Measurements from ENCODE around the gene HIP1. TPM values are rescaled to one million over a fixed set of nuclear protein-coding genes. Genes with fewer than 3 reads are reported as not detected.
A peak's percentile ranks its signal among the peaks of the same experiment; 100 is the strongest.

The HIP1 gene
- total and polyA plus RNA-seq, 9 of the 15 experiments (the other 6 are each of a cell fraction or from before 2014, with no cell fraction given) = 2.4 to 13.7 (median 9.5) TPM

- TF ChIP-seq, protein P1, sequence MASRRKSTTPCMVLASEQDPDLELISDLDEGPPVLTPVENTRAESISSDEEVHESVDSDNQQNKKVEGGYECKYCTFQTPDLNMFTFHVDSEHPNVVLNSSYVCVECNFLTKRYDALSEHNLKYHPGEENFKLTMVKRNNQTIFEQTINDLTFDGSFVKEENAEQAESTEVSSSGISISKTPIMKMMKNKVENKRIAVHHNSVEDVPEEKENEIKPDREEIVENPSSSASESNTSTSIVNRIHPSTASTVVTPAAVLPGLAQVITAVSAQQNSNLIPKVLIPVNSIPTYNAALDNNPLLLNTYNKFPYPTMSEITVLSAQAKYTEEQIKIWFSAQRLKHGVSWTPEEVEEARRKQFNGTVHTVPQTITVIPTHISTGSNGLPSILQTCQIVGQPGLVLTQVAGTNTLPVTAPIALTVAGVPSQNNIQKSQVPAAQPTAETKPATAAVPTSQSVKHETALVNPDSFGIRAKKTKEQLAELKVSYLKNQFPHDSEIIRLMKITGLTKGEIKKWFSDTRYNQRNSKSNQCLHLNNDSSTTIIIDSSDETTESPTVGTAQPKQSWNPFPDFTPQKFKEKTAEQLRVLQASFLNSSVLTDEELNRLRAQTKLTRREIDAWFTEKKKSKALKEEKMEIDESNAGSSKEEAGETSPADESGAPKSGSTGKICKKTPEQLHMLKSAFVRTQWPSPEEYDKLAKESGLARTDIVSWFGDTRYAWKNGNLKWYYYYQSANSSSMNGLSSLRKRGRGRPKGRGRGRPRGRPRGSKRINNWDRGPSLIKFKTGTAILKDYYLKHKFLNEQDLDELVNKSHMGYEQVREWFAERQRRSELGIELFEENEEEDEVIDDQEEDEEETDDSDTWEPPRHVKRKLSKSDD (conservative IDR thresholded peaks at IDR 0.05; ENCODE audit: low read length) = no peak
- no peak for TF ChIP-seq ZNF512 (tag; IDR thresholded peaks at IDR 0.05)
- no peak for TF ChIP-seq SP1 (CRISPR knock-in tag; IDR thresholded peaks at IDR 0.05)
- no peak for TF ChIP-seq SNRNP70 (optimal IDR thresholded peaks at IDR 0.05; ENCODE audit: low read depth, low read length)
- no peak for TF ChIP-seq CCAR2 (IDR thresholded peaks at IDR 0.05; ENCODE audit: low read depth, low read length)
- no peak for TF ChIP-seq SUPT5H (IDR thresholded peaks at IDR 0.05)
- no peak for TF ChIP-seq ZNF76 (CRISPR knock-in tag; IDR thresholded peaks at IDR 0.05; ENCODE audit: borderline replicate concordance)
- TF ChIP-seq THAP7 (CRISPR knock-in tag; IDR thresholded peaks at IDR 0.05) = no peak
- TF ChIP-seq TARDBP (IDR thresholded peaks at IDR 0.05) = no peak
- no peak for TF ChIP-seq KAT7 (CRISPR knock-in tag; IDR thresholded peaks at IDR 0.05; ENCODE audit: borderline replicate concordance)
- no peak for TF ChIP-seq ZFP30 (CRISPR knock-in tag; IDR thresholded peaks at IDR 0.05; ENCODE audit: borderline replicate concordance)
- TF ChIP-seq ZNF780A (CRISPR knock-in tag; IDR thresholded peaks at IDR 0.05) = no peak
- no peak for TF ChIP-seq MCM3 (IDR thresholded peaks at IDR 0.05)
- no peak for TF ChIP-seq FUS (optimal IDR thresholded peaks at IDR 0.05; ENCODE audit: low read depth, low read length)
- no peak for TF ChIP-seq ILK (tag; IDR thresholded peaks at IDR 0.05; ENCODE audit: borderline replicate concordance, low read depth)
- TF ChIP-seq TFAP4 (CRISPR knock-in tag; IDR thresholded peaks at IDR 0.05; ENCODE audit: borderline replicate concordance) = peak; percentile 55; the same call in 1 of the 2 replicates
Observed at GRCh38 chr7:75631711-75632110, 107.0 kb downstream of the HIP1 start (continued).
